ENCODE data around the gene STAT1.

Gene STAT1

GRCh38 chr2:191050640-191050987, 36.6 kb upstream of the STAT1 start:
- no peak overlapping the region for H3K9ac ChIP-seq
- H3K27me3 ChIP-seq (ENCODE audit: insufficient read depth, low read depth), result no peaks in the 10 kb centered on the region
- H3K27ac ChIP-seq, result no peak overlapping the region
- H3K36me3 ChIP-seq (ENCODE audit: insufficient read depth), result no peaks in the 10 kb centered on the region
- no peaks in the 10 kb centered on the region for H4K20me1 ChIP-seq (ENCODE audit: insufficient read depth)
- H3K4me3 ChIP-seq (IDR thresholded peaks at IDR 0.05; ENCODE audit: insufficient read depth, low read depth, low read length), result no peak overlapping the region
- no peak overlapping the region for H2AFZ ChIP-seq (ENCODE audit: low read depth)
- H3K4me1 ChIP-seq (ENCODE audit: low read depth, poor library complexity, severe bottlenecking), result peaks cover 11% of the 10 kb centered on the region
- no peaks in the 10 kb centered on the region for H3K79me2 ChIP-seq (ENCODE audit: insufficient read depth, low read depth)
- TF ChIP-seq CTCF (conservative IDR thresholded peaks at IDR 0.05; ENCODE audit: low read depth, low read length), result no peak
- H3K4me2 ChIP-seq, result no peak overlapping the region

- no peak for TF ChIP-seq CTCF (conservative IDR thresholded peaks at IDR 0.05; ENCODE audit: low read depth, low read length)
- Histone ChIP-seq H3K4me3 (IDR thresholded peaks at IDR 0.05; ENCODE audit: insufficient read depth, low read depth, low read length) (no peak overlapping the region), H4K20me1 (ENCODE audit: insufficient read depth) (no peaks in the 10 kb centered on the region), H3K4me1 (ENCODE audit: low read depth, poor library complexity, severe bottlenecking) (peaks cover 11% of the 10 kb centered on the region), H2AFZ (ENCODE audit: low read depth) (no peak overlapping the region), H3K36me3 (ENCODE audit: insufficient read depth) (no peaks in the 10 kb centered on the region), H3K79me2 (ENCODE audit: insufficient read depth, low read depth) (no peaks in the 10 kb centered on the region), H3K9ac (no peak overlapping the region), H3K27me3 (ENCODE audit: insufficient read depth, low read depth) (no peaks in the 10 kb centered on the region), H3K4me2 (no peak overlapping the region), H3K27ac (no peak overlapping the region)
Measured at GRCh38 chr2:191049728-191050639, 36.0 kb upstream of the STAT1 start.

GRCh38 chr2:191048073-191048472, 34.1 kb upstream of the STAT1 start:
- Histone ChIP-seq H3K27ac (no peak overlapping the region), H4K20me1 (ENCODE audit: insufficient read depth) (no peaks in the 10 kb centered on the region), H3K4me1 (ENCODE audit: low read depth, poor library complexity, severe bottlenecking) (peaks cover 11% of the 10 kb centered on the region), H3K27me3 (ENCODE audit: insufficient read depth, low read depth) (no peaks in the 10 kb centered on the region), H2AFZ (ENCODE audit: low read depth) (no peak overlapping the region), H3K4me3 (IDR thresholded peaks at IDR 0.05; ENCODE audit: insufficient read depth, low read depth, low read length) (no peak overlapping the region), H3K79me2 (ENCODE audit: insufficient read depth, low read depth) (no peaks in the 10 kb centered on the region), H3K9ac (no peak overlapping the region), H3K4me2 (no peak overlapping the region), H3K36me3 (ENCODE audit: insufficient read depth) (no peaks in the 10 kb centered on the region)
- TF ChIP-seq CTCF (conservative IDR thresholded peaks at IDR 0.05; ENCODE audit: low read depth, low read length), result no peak

GRCh38 chr2:191045141-191045540, 31.2 kb upstream of the STAT1 start:
- no peaks in the 10 kb centered on the region for H3K27me3 ChIP-seq (ENCODE audit: insufficient read depth, low read depth)
- peaks cover 2% of the 10 kb centered on the region for H3K4me1 ChIP-seq (ENCODE audit: low read depth, poor library complexity, severe bottlenecking)
- H2AFZ ChIP-seq (ENCODE audit: low read depth), result no peak overlapping the region
- H3K27ac ChIP-seq, result no peak overlapping the region
- no peak for TF ChIP-seq CTCF (conservative IDR thresholded peaks at IDR 0.05; ENCODE audit: low read depth, low read length)
- H3K4me2 ChIP-seq, result no peak overlapping the region
- no peak overlapping the region for H3K9ac ChIP-seq
- H3K36me3 ChIP-seq (ENCODE audit: insufficient read depth), result no peaks in the 10 kb centered on the region
- no peaks in the 10 kb centered on the region for H3K79me2 ChIP-seq (ENCODE audit: insufficient read depth, low read depth)
- no peak overlapping the region for H3K4me3 ChIP-seq (IDR thresholded peaks at IDR 0.05; ENCODE audit: insufficient read depth, low read depth, low read length)
- H4K20me1 ChIP-seq (ENCODE audit: insufficient read depth), result no peaks in the 10 kb centered on the region
